B cell (primary cell): ENCODE results near the gene SH3GL1. TPM values are rescaled to one million over a fixed set of nuclear protein-coding genes. Genes with fewer than 3 reads are reported as not detected.

ENCODE experiments used
- ATAC-seq: fragments of 200-7000 bp; cut with Tn5 transposase; one replicate; pipeline ENCODE4 v1.10.0; 2021; ENCODE audit warnings: low read depth, mild to moderate bottlenecking, moderate number of reproducible peaks, moderate library complexity
- CTCF ChIA-PET: fragments of 350-600 bp; sonication (Branson Sonifier 250); formaldehyde crosslinking; loops from one replicate; lab custom pipeline; 2021; ENCODE audit warnings: antibody characterized with exemption, inconsistent platforms; lab: Charles Lee
- POLR2A ChIA-PET: fragments of 350-600 bp; sonication (Branson Sonifier 250); formaldehyde crosslinking; loops from one replicate; lab custom pipeline; 2021; ENCODE audit warnings: antibody characterized with exemption; lab: Charles Lee
- DNase-seq: peaks from one replicate; pipeline ENCODE4 v3.0.0; 2013
- H2AFZ ChIP-seq: 2 replicates; pipeline ENCODE4 v1.6.1; 2012; ENCODE audit warnings: mild to moderate bottlenecking, low read depth, low read length; ENCODE audit not compliant: insufficient read depth, poor library complexity, severe bottlenecking
- H3K27ac ChIP-seq, 2 donors: 1 replicate in 1 of 2; 2 replicates in 1 of 2; pipeline ENCODE4 v1.5.1; 2012 to 2013; ENCODE audit warnings: low read length in 2 of 2, mild to moderate bottlenecking in 2 of 2, moderate library complexity in 1 of 2
- H3K27me3 ChIP-seq, 4 experiments: fragments of 200-600 bp in 1 of 4; sonication (generic) in 1 of 4; replicated peaks in 1 of 4; 1 replicate in 2 of 4; 2 replicates in 2 of 4; pipeline versions ENCODE4 v1.6.1 to v1.7.0; 2013 to 2016; ENCODE audit warnings: low read length in 3 of 4, mild to moderate bottlenecking in 2 of 4, mixed read lengths in 1 of 4, moderate library complexity in 1 of 4; ENCODE audit not compliant: insufficient read depth in 4 of 4, control insufficient read depth in 3 of 4; ENCODE audit errors: control extremely low read depth in 1 of 4
- H3K36me3 ChIP-seq, 2 experiments: replicated peaks in 1 of 2; 1 replicate in 1 of 2; 2 replicates in 1 of 2; pipeline versions ENCODE4 v1.6.1 to v1.7.1; 2013; ENCODE audit warnings: low read length in 1 of 2; ENCODE audit not compliant: insufficient read depth in 2 of 2, control insufficient read depth in 1 of 2; ENCODE audit errors: control extremely low read depth in 1 of 2, extremely low read depth in 1 of 2
- H3K4me1 ChIP-seq, 2 donors: fragments of 200-600 bp in 1 of 2; sonication (generic) in 1 of 2; 1 replicate in 1 of 2; 2 replicates in 1 of 2; pipeline versions ENCODE4 v1.5.1 to v1.6.1; 2013 to 2017; ENCODE audit warnings: low read length in 2 of 2; ENCODE audit not compliant: control insufficient read depth in 2 of 2, insufficient read depth in 2 of 2
- H3K4me2 ChIP-seq: replicated peaks from 2 replicates; pipeline ENCODE3; 2012; ENCODE audit warnings: mild to moderate bottlenecking, low read depth, low read length; ENCODE audit not compliant: poor library complexity, severe bottlenecking
- H3K4me3 ChIP-seq, 5 experiments: fragments of 200-600 bp in 1 of 5; sonication (generic) in 1 of 5; 1 replicate in 3 of 5; 2 replicates in 2 of 5; pipeline versions ENCODE4 v1.5.1 to v1.7.0; 2011 to 2016; ENCODE audit warnings: low read length in 4 of 5, mild to moderate bottlenecking in 4 of 5, low read depth in 2 of 5, control low read depth in 1 of 5, moderate library complexity in 1 of 5; ENCODE audit not compliant: insufficient read depth in 1 of 5; ENCODE audit errors: control extremely low read depth in 1 of 5, extremely low read depth in 1 of 5
- H3K79me2 ChIP-seq: fragments of 200-600 bp; sonication (generic); one replicate; pipeline ENCODE4 v1.6.0; 2016; ENCODE audit warnings: low read length; ENCODE audit not compliant: control insufficient read depth, insufficient read depth
- H3K9ac ChIP-seq: fragments of 200-600 bp; sonication (generic); 2 replicates; pipeline ENCODE4 v1.6.1; 2017; ENCODE audit warnings: mild to moderate bottlenecking, low read length, moderate library complexity
- H3K9me3 ChIP-seq, 3 donors: one replicate each; pipeline versions ENCODE4 v1.6.1 to v1.7.1; 2013; ENCODE audit warnings: low read length in 2 of 3; ENCODE audit not compliant: control insufficient read depth in 2 of 3, insufficient read depth in 1 of 3; ENCODE audit errors: control extremely low read depth in 1 of 3
- H4K20me1 ChIP-seq: 2 replicates; pipeline ENCODE4 v1.6.0; 2012; ENCODE audit warnings: mild to moderate bottlenecking, low read length; ENCODE audit not compliant: insufficient read depth, control insufficient read depth, poor library complexity, severe bottlenecking
- H3K27ac Mint-ChIP-seq: one replicate; pipeline ENCODE4 v1.8.0; 2021; ENCODE audit warnings: mixed read lengths
- H3K27me3 Mint-ChIP-seq: one replicate; pipeline ENCODE4 v1.8.0; 2021; ENCODE audit warnings: mixed read lengths
- H3K4me1 Mint-ChIP-seq: one replicate; pipeline ENCODE4 v1.8.0; 2021; ENCODE audit warnings: mixed read lengths
- H3K4me3 Mint-ChIP-seq: one replicate; pipeline ENCODE4 v1.8.0; 2021; ENCODE audit warnings: mixed read lengths
- H3K9me3 Mint-ChIP-seq: one replicate; pipeline ENCODE4 v1.8.0; 2022; ENCODE audit warnings: mixed read lengths; ENCODE audit not compliant: insufficient read depth
- CTCF ChIP-seq: fragments of 200-600 bp; IDR thresholded peaks from one replicate; pipeline ENCODE4 v1.8.0; 2022; ENCODE audit warnings: antibody characterized with exemption, mild to moderate bottlenecking
- EZH2 ChIP-seq: IDR thresholded peaks from 2 replicates; pipeline ENCODE4 v1.6.1; 2012; ENCODE audit warnings: borderline replicate concordance, low read depth, mild to moderate bottlenecking, moderate library complexity, low read length; ENCODE audit not compliant: insufficient read depth, poor library complexity, severe bottlenecking
- WGBS: methylation state at CpG from one replicate; pipeline ENCODE4 v1.1.5; 2013; ENCODE audit warnings: missing lambda C conversion rate; ENCODE audit not compliant: insufficient coverage; 5-methylcytosine and 5-hydroxymethylcytosine counted together
- intact Hi-C: fragments of 100-400 bp; cut with micrococcal nuclease; formaldehyde crosslinking; loops from one replicate; pipeline ENCODE4 v1.10.0; 2022
- polyA plus RNA-seq: library from polyadenylated mRNA; depleted of rRNA; stranded (reverse); fragments of >200 nt; gene quantifications from 2 replicates; pipeline ENCODE4 v1.2.3, GENCODE V29; 2012
- total RNA-seq, 2 donors: library from RNA; stranded (reverse); fragments of 120-200 nt in 1 of 2; gene quantifications; 1 replicate in 1 of 2; 2 replicates in 1 of 2; pipeline versions ENCODE4 v1.2.3 to v1.2.4, GENCODE V29; 2013 to 2022

SH3GL1 gene
- total and polyA plus RNA-seq, 2 donors (not counting 1 experiment from before 2014, with no cell fraction given) = 37.2 to 42.4 TPM

GRCh38 chr19:4365791-4366665, 34.3 kb downstream of the SH3GL1 start:
- intact Hi-C loops = no loop called here
- H3K27me3 Mint-ChIP-seq = no peaks in the 10 kb centered on the region
- Histone ChIP-seq H3K9me3 (no peaks in the 10 kb centered on the region), H3K36me3 (peaks cover 0 to 39% of the 10 kb centered on the region in 2 experiments), H3K27me3 (no peaks in the 10 kb centered on the region), H3K27ac (no peak overlapping the region), H3K9ac (no peak overlapping the region), H3K4me2 (no peak overlapping the region), H3K4me1 (peaks cover 30 to 37% of the 10 kb centered on the region in 2 donors), H4K20me1 (peaks cover 10% of the 10 kb centered on the region), H3K4me3 (no peak overlapping the region), H2AFZ (no peak overlapping the region), H3K79me2 (peaks cover 4% of the 10 kb centered on the region)
- ChIA-PET POLR2A (interaction anchor here (0.8 to 1.3 kb wide), 3 partner anchors 10 to 103 kb away, joined by 3 to 10 read pairs (median 3); partner anchors contain the start of gene MPND), CTCF (interaction anchor here (1.1 to 1.6 kb wide), 3 partner anchors 8 to 16 kb away, joined by 3 to 6 read pairs (median 5); no protein-coding TSS in a partner anchor)
- DNase-seq (no peak), ATAC-seq (no peak)
- no peak overlapping the region for H3K4me3 Mint-ChIP-seq
- peak overlapping the region; percentile 78 for H3K27ac Mint-ChIP-seq
- peaks cover 34% of the 10 kb centered on the region for H3K4me1 Mint-ChIP-seq
- 97% methylated on average over 17 of the region's 19 CpGs for WGBS
- no peaks in the 10 kb centered on the region for H3K9me3 Mint-ChIP-seq
- TF ChIP-seq EZH2 = no peak
- no peak for TF ChIP-seq CTCF

- no peaks in the 10 kb centered on the region for H3K27me3 Mint-ChIP-seq
- no peak for DNase-seq
- H3K4me2 ChIP-seq = no peak overlapping the region
- ChIA-PET CTCF (interaction anchor here (1.5 kb wide), 1 partner anchor 13 kb away, joined by 6 read pairs; no protein-coding TSS in a partner anchor), POLR2A (interaction anchor here (0.6 kb wide), 1 partner anchor 60 kb away, joined by 3 read pairs; no protein-coding TSS in a partner anchor)
- H3K9ac ChIP-seq = no peak overlapping the region
- peaks cover 27% of the 10 kb centered on the region for H3K4me1 Mint-ChIP-seq
- 96% methylated on average over 12 of the region's 16 CpGs for WGBS
- no peaks in the 10 kb centered on the region for H3K9me3 ChIP-seq
- peaks cover 0 to 44% of the 10 kb centered on the region in 2 experiments for H3K36me3 ChIP-seq
- H3K4me3 Mint-ChIP-seq = no peak overlapping the region
- peaks cover 24 to 31% of the 10 kb centered on the region in 2 donors for H3K4me1 ChIP-seq
- no peak overlapping the region for H2AFZ ChIP-seq
- no peak overlapping the region for H3K4me3 ChIP-seq
- no peak for ATAC-seq
- H3K27ac ChIP-seq = no peak overlapping the region
- intact Hi-C loops = no loop called here
- TF ChIP-seq EZH2 (no peak), CTCF (no peak)
- no peaks in the 10 kb centered on the region for H3K79me2 ChIP-seq
- peak overlapping the region; percentile 20 for H3K27ac Mint-ChIP-seq
- H3K27me3 ChIP-seq = no peaks in the 10 kb centered on the region
- H3K9me3 Mint-ChIP-seq = no peaks in the 10 kb centered on the region
- H4K20me1 ChIP-seq = peaks cover 3% of the 10 kb centered on the region
Observed at GRCh38 chr19:4365341-4365740, 35.0 kb downstream of the SH3GL1 start.
